Endothelial cell (in vitro differentiated cells): ENCODE data around the gene LYAR. TPM values are rescaled to one million over a fixed set of nuclear protein-coding genes. Genes with fewer than 3 reads are reported as not detected.

ENCODE experiments used
- DNase-seq: peaks from one replicate; pipeline ENCODE4 v3.0.0; 2021; ENCODE audit warnings: low spot score
- H3K27ac Mint-ChIP-seq: one replicate; pipeline ENCODE4 v1.8.0; 2021; ENCODE audit warnings: mixed read lengths, inconsistent platforms; ENCODE audit not compliant: unreplicated experiment
- H3K27me3 Mint-ChIP-seq: one replicate; pipeline ENCODE4 v1.8.0; 2021; ENCODE audit warnings: mild to moderate bottlenecking, moderate library complexity, mixed read lengths, inconsistent platforms; ENCODE audit not compliant: unreplicated experiment
- H3K36me3 Mint-ChIP-seq: one replicate; pipeline ENCODE4 v1.8.0; 2021; ENCODE audit warnings: mild to moderate bottlenecking, low read depth, mixed read lengths, inconsistent platforms; ENCODE audit not compliant: unreplicated experiment
- H3K4me1 Mint-ChIP-seq: one replicate; pipeline ENCODE4 v1.8.0; 2021; ENCODE audit warnings: mild to moderate bottlenecking, mixed read lengths, inconsistent platforms; ENCODE audit not compliant: unreplicated experiment
- H3K4me3 Mint-ChIP-seq: one replicate; pipeline ENCODE4 v1.8.0; 2021; ENCODE audit warnings: mild to moderate bottlenecking, mixed read lengths, inconsistent platforms; ENCODE audit not compliant: unreplicated experiment
- H3K9me3 Mint-ChIP-seq: one replicate; pipeline ENCODE4 v1.8.0; 2021; ENCODE audit warnings: mixed read lengths, inconsistent platforms; ENCODE audit not compliant: unreplicated experiment
- CTCF ChIP-seq: fragments of 200-600 bp; sonication (generic); IDR thresholded peaks from one replicate; pipeline ENCODE4 v1.5.0; 2021; ENCODE audit warnings: antibody characterized with exemption; ENCODE audit not compliant: unreplicated experiment
- total RNA-seq: library from RNA; stranded (reverse); fragmentation: NEBNext Ultra II Directional; extraction: Animal tissue kit (Norgen Biotek cat#: 25700); gene quantifications from one replicate; pipeline ENCODE4 v1.2.1, GENCODE V29; 2021; ENCODE audit not compliant: unreplicated experiment

LYAR gene
- total RNA-seq, 1 donor from 2014 or later = 13.2 TPM

DNA sequence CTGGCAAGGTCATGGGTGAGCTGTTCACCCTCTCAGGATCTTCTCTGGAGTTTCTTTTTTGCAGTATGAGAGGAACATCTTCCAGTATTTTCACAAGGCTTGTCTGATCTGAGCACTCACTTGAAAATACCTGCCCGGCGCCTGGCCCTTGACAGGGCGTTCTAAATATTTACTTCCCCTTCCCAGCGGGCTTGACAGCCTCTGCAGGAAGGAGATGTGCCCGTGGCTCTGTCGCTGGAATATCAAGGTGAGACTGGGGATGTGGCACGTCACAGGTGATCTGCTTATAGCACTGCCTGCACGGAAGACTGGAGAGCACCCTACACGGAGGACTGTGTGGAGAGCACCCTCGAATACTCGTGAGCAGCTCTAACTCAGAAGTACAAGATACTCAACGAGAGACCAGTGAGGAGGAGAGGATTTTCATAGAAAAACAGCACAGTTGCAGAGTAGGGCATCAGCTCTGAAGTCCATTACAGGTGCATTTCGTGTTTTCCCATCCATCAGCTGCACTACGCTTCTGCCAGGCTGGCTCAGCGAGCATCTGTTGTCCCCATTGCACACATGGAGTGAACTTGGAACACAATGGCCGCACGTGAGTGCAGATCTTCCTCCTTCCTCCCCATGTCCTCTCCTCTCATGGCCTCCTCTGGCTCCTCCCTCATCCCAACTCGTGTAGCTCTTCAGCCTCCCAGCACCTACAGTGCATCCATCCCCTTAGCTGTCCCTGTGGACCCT, 32.2 kb upstream of the LYAR start:
- TF ChIP-seq CTCF = no peak
- peaks cover 15% of the 10 kb centered on the region for H3K27me3 Mint-ChIP-seq
- H3K4me1 Mint-ChIP-seq = peaks cover 43% of the 10 kb centered on the region
- no peaks in the 10 kb centered on the region for H3K9me3 Mint-ChIP-seq
- peak overlapping the region; percentile 100 for H3K27ac Mint-ChIP-seq
- H3K4me3 Mint-ChIP-seq = no peak overlapping the region
- DNase-seq = no peak
- H3K36me3 Mint-ChIP-seq = peaks cover 10% of the 10 kb centered on the region

- peaks cover 15% of the 10 kb centered on the region for H3K27me3 Mint-ChIP-seq
- no peak for TF ChIP-seq CTCF
- H3K27ac Mint-ChIP-seq = no peak overlapping the region
- no peak overlapping the region for H3K4me3 Mint-ChIP-seq
- H3K4me1 Mint-ChIP-seq = peaks cover 43% of the 10 kb centered on the region
- peaks cover 13% of the 10 kb centered on the region for H3K36me3 Mint-ChIP-seq
- DNase-seq = no peak
- H3K9me3 Mint-ChIP-seq = no peaks in the 10 kb centered on the region
Measured at GRCh38 chr4:4320951-4321714, 31.2 kb upstream of the LYAR start.

DNA sequence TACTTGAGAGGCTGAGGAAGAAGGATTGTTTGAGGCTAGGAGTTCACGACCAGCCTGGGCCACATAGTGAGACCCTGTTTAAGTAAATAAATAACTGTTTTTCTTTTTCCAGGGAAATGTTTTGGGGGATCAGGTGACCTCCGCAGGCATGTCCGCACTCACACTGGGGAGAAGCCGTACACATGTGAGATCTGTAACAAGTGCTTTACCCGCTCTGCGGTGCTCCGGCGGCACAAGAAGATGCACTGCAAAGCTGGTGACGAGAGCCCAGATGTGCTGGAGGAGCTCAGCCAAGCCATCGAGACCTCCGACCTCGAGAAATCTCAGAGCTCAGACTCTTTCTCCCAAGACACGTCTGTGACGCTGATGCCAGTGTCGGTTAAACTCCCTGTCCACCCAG, 30.6 kb upstream of the LYAR start:
- H3K27ac Mint-ChIP-seq = no peak overlapping the region
- no peak for TF ChIP-seq CTCF

GRCh38 chr4:4317496-4318232, 27.7 kb upstream of the LYAR start:
- Mint-ChIP-seq H3K4me1 (peaks cover 9% of the 10 kb centered on the region), H3K27me3 (peaks cover 7% of the 10 kb centered on the region), H3K9me3 (no peaks in the 10 kb centered on the region), H3K4me3 (no peak overlapping the region), H3K36me3 (peaks cover 32% of the 10 kb centered on the region), H3K27ac (no peak overlapping the region)
- no peak for TF ChIP-seq CTCF
- DNase-seq = no peak

More for the DNA sequence above, 30.6 kb upstream of the LYAR start:
- peaks cover 19% of the 10 kb centered on the region for H3K36me3 Mint-ChIP-seq
- peaks cover 15% of the 10 kb centered on the region for H3K27me3 Mint-ChIP-seq
- DNase-seq = no peak
- no peak overlapping the region for H3K4me3 Mint-ChIP-seq
- H3K9me3 Mint-ChIP-seq = no peaks in the 10 kb centered on the region
- H3K4me1 Mint-ChIP-seq = peaks cover 38% of the 10 kb centered on the region
